NCI-H2171 treated with DMSO at 0.1 percent for 48 hours (cell line): Measurements from ENCODE around the gene ELP1.

Source experiments
- DNase-seq: peaks from one replicate; lab custom pipeline; 2025; lab: John Stamatoyannopoulos, UW

The ELP1 gene

GRCh38 chr9:108882052-108882888, 51.7 kb downstream of the ELP1 start:
- DNase-seq, result no peak

- DNase-seq, result no peak
Observed at GRCh38 chr9:108880738-108881316, 53.1 kb downstream of the ELP1 start.

- no peak for DNase-seq
Observed at GRCh38 chr9:108877524-108877923, 56.4 kb downstream of the ELP1 start.

- DNase-seq, result no peak
Observed at GRCh38 chr9:108876425-108876824, 57.5 kb downstream of the ELP1 start.

- DNase-seq, result no peak
Observed at GRCh38 chr9:108874058-108874788, 59.7 kb downstream of the ELP1 start.

- no peak for DNase-seq
Observed at GRCh38 chr9:108869092-108869725, 64.7 kb downstream of the ELP1 start.

GRCh38 chr9:108867829-108868228, 66.1 kb downstream of the ELP1 start:
- DNase-seq, result no peak

GRCh38 chr9:108867116-108867515, 66.8 kb downstream of the ELP1 start:
- DNase-seq, result no peak

GRCh38 chr9:108866001-108866420, 67.9 kb downstream of the ELP1 start:
- DNase-seq, result no peak

GRCh38 chr9:108865037-108865436, 68.9 kb downstream of the ELP1 start:
- DNase-seq, result no peak

- no peak for DNase-seq
Observed at GRCh38 chr9:108864446-108864845, 69.5 kb downstream of the ELP1 start.

- DNase-seq, result no peak
Observed at GRCh38 chr9:108863891-108864290, 70.0 kb downstream of the ELP1 start.

GRCh38 chr9:108861997-108862396, 71.9 kb downstream of the ELP1 start, which contains the start of gene ACTL7A:
ACTL7A (plus strand) TSS chr9:108862266; CDS start chr9:108862323, 57 bp downstream.
- no peak for DNase-seq

GRCh38 chr9:108861464-108861863, 72.5 kb downstream of the ELP1 start:
- no peak for DNase-seq

GRCh38 chr9:108860764-108861163, 73.2 kb downstream of the ELP1 start:
- peak; percentile 8 for DNase-seq

GRCh38 chr9:108860354-108860753, 73.6 kb downstream of the ELP1 start:
- DNase-seq, result peak; percentile 73

GRCh38 chr9:108859459-108860114, 74.3 kb downstream of the ELP1 start:
- DNase-seq, result peak; percentile 83

- no peak for DNase-seq
Observed at GRCh38 chr9:108857572-108857971, 76.4 kb downstream of the ELP1 start.

- DNase-seq, result peak; percentile 46
Observed at GRCh38 chr9:108855888-108856287, 78.0 kb downstream of the ELP1 start, which contains the start of gene ACTL7B. ACTL7B (minus strand) TSS chr9:108855986; CDS start chr9:108855930, 56 bp downstream.

GRCh38 chr9:108855529-108855886, 78.4 kb downstream of the ELP1 start:
- no peak for DNase-seq

- DNase-seq, result peak; percentile 29
Observed at GRCh38 chr9:108854641-108855528, 79.0 kb downstream of the ELP1 start.
